HG02588 (cell line): ENCODE results near the gene PREP.

Experiments used
- ATAC-seq: cut with Tn5 transposase; IDR thresholded peaks from one replicate; pipeline ENCODE4 v1.9.1; 2021; ENCODE audit warnings: mild to moderate bottlenecking, moderate library complexity; ENCODE audit not compliant: unreplicated experiment

The PREP gene

GRCh38 chr6:105310947-105311346, 91.9 kb downstream of the PREP start:
- ATAC-seq = no peak

DNA sequence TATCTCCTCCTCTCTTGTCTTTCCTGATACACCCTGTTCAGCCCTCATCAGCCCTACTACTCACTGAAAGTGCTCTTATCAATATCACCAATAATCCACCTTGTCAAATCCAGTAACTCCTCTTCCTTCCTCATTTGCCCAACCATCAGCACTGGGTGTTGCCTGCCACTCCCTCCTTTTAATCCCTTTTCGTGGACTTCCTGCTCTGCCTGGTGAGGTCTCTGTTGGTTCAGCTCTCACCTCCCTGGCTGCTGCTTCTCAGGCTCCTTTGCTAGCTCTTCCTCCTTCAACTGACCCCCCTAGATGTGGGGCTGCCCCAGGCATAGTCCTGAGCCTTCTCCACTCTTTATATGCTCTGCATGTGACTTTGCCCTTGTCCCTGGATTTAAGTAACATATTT, 92.5 kb downstream of the PREP start:
- no peak for ATAC-seq

- ATAC-seq = no peak
These were observed 94.0 kb downstream of the PREP start for GRCh38 chr6:105308840-105309239.

DNA sequence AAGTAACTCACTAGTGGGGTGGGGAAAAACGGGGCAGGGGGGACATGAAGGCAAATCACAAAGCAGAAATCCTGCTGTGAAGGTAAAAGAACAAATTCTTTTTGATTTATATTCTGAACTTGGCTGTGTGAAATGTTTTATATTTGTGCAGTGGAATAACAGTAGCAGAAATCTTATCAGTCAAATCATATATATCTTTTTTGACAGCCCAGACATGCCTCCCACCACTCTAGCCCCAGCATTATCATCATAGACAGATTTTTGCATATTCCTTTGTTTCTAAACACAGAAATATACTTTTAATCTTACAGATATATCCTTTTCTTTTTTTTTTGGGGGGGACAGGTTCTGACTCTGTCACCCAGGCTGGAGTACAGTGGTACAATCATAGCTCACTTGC, 97.4 kb downstream of the PREP start:
- no peak for ATAC-seq

DNA sequence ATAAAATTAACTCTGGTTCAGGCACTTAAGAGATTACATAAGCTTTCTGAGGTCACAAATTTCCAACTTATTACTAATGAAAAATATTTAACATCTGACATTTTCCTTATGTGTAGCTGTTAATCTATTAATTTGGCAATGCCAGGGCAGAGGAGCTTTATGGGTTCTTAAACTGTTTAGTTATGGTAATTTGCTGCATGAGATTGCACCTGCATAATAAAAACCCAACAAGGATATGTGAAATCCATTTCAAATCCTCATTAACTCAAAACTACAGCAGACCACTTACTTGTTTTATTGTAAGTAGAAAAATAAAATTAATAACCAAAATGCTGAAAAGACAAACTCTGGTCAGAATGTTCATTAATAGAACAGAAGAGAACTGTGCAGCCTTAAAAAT, 98.1 kb downstream of the PREP start:
- no peak for ATAC-seq

- no peak for ATAC-seq
These were observed 98.5 kb downstream of the PREP start for GRCh38 chr6:105304366-105304765.

- ATAC-seq = no peak
These were observed 100.2 kb downstream of the PREP start for GRCh38 chr6:105302617-105303128.

DNA sequence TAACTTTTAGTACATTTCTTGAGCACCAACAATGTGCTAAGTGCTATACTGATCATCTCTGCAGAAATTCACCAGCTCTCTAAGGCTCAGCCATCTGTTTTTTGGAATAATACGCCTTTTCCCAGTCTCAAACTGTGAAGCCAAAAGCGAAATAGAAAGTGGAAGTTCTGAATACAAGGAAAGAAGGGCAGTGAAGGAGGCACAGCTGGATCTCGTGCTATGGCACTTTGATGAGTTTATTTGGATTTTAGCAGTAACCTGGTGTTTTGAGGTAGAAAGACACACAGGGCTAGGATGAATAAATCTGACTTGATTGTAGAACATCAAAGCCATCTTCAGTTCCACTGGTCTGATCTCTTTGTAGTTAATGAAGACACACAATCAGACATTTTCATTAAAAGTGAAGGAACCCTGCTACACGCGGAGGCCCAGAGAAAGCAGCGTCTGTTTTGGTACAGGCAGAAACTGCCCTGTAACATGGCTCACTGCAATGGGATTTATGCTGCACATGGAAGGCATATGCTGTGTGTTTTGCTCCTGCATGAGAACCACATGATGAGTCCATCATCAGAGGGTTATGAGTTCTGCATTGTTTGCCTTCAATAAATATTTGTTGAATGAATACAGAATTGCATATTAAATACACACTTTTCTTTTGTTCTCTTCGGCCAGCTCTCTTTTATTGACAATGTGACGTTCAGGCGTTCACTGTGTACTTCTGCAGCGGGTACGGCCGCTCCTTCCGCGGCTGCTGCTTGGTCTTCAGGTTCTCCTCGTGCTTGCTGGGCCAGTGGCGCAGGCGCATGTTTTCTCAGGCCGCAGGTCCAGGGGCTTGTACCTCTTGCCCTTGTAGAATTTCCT, 100.9 kb downstream of the PREP start:
- no peak for ATAC-seq

- no peak for ATAC-seq
These were observed 101.8 kb downstream of the PREP start for GRCh38 chr6:105301072-105301503.

- ATAC-seq = no peak
These were observed 102.8 kb downstream of the PREP start for GRCh38 chr6:105300090-105300489.

DNA sequence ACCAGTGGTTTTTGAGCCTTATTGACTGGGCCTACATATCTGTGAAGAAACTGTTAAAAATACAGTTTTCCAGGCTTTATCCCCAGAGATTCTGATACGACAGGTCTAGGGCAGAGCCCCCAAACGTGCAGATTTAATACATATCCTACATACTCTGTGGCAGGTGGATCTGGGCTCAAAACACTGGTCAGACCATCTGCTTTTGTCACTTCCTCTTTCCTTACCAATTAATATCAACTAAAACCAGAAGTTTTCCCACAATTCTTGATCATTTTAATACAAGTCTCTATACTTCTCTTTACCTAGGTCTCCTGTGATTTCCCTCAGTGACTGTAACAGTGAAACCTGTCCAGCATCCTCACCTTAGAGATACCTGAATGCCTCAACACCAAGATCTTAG, 108.8 kb downstream of the PREP start:
- no peak for ATAC-seq

DNA sequence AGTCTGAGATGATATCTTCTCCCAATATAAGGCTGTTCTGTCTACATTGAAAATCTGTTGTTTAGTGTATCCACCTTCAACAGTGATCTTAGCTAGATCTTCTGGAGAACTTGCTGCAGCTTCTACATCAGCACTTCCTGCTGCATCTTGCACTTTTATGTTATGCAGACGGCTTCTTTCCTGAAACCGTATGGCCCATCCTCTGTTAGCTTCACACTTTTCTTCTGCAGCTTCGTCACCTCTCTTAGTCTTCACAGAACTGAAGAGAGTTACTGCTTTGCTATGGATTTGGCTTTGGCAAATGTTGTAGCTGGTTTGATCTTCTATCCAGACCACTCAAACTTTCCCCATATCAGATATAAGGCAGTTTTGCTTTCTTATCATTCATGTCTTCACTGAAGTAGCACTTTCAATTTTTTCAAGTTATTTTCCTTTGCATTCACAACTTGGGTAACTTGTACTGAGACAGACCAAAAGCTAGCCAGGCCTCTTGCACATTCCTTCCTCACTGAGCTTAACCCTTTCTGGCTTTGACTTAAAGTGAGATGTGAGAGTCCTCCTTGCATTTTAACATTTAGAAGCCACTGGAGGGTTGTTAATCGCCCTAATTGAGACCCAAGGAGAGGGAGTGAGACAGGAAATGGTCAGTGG, 110.1 kb downstream of the PREP start:
- no peak for ATAC-seq

GRCh38 chr6:105291525-105291924, 111.4 kb downstream of the PREP start:
- ATAC-seq = no peak

GRCh38 chr6:105282631-105283585, 120.0 kb downstream of the PREP start:
- no peak for ATAC-seq

- no peak for ATAC-seq
These were observed 122.8 kb downstream of the PREP start for GRCh38 chr6:105280033-105280432.

- ATAC-seq = no peak
These were observed 123.4 kb downstream of the PREP start for GRCh38 chr6:105279463-105279862.

DNA sequence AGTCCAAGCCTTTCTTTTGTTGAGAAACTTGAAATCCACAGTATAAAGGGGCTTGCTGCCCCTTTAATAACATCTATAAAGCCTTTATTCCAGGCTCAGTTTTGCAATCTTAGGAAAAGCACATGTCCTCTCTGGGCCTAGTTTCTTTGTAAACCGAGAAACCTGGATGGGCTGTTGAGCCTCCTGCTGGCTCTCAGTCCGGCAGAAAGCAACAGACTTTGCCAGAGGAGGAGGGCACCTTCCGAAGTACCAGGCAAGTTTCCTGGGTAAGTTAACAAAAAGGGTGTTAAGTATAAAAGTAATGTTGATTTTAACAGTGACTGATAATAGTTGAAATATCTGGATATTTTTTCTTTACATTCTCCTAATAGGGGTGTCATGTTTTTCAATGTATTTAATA, 124.1 kb downstream of the PREP start:
- ATAC-seq = no peak

GRCh38 chr6:105278035-105278434, 124.8 kb downstream of the PREP start:
- ATAC-seq = no peak

- no peak for ATAC-seq
These were observed 126.5 kb downstream of the PREP start for GRCh38 chr6:105276374-105276773.

- no peak for ATAC-seq
These were observed 127.3 kb downstream of the PREP start for GRCh38 chr6:105275542-105275941.

GRCh38 chr6:105274678-105275077, 128.2 kb downstream of the PREP start:
- ATAC-seq = no peak
